GM21576 (cell line): ENCODE results near the gene PRDM16.
"Not testable (repeated sequence)": the region's sequence is repeated elsewhere in the genome, so short reads cannot be mapped to it uniquely, and the experiment has no call there.

Experiments
- ATAC-seq: cut with Tn5 transposase; IDR thresholded peaks from one replicate; pipeline ENCODE4 v1.9.1; 2021; ENCODE audit warnings: mild to moderate bottlenecking, moderate library complexity; ENCODE audit not compliant: unreplicated experiment

The PRDM16 gene

DNA sequence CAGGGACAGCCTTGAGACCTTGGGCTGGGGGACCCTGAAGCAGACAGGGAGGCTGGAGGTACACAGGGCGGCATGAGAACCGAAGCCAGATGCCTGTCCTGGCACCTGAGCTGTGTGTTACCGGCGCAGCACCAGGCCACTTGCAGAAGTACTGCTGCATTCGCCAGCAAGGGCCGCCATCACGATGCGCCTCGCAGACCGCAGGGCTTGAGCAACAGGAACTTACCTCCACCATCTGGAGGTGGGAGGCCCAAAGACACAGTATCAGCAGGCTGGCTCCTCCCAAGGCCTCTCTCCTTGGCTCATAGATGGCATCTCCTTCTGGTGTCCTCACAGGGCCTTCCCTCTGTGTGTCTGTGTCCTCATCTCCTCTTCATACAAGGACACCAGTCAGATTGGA lies 90.1 kb downstream of the PRDM16 start:
- no peak for ATAC-seq

DNA sequence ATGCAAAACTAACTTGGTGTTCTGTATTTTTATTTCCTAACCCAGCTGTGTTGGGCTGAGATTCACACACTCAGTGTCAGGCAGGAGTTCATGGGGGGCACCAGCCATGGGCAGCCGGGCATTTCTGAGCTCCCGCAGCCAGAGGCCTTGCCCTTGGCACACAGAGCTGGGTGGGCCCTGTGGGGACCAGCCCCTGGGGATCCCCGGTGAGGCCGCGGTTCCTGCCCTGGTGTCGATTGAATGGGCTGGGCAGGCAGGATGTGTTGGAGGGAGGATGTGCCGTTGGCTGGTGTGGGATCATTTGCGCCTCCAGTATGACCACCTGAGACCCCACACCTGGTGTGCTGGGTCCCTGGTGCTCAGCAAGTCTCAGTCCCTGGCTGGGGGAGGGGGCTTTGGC lies 91.0 kb downstream of the PRDM16 start:
- ATAC-seq = no peak

DNA sequence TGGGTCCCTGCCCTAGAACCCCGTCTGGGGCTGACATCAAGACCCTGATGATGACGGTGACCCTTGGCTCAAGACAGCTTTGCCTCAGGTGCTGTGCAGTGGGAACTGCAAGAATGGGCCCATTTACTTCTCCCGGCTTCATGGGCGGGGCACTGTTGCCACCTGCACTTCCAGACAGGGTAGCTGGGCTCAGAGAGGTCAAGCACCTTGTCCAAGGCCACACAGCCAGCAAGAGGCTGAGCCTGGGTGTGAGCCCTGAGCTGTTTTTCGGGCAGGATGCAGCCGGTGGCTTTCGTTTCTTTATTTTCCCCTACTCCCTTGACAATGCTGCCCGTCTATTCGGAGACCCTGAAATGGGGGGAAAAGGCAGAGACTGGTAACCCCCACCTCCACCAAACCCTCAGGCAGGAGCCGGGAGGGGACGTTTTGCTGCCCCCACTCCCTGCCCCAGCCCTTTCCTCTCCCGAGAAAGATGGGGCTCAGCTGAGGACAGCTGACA lies 91.7 kb downstream of the PRDM16 start:
- ATAC-seq = no peak

DNA sequence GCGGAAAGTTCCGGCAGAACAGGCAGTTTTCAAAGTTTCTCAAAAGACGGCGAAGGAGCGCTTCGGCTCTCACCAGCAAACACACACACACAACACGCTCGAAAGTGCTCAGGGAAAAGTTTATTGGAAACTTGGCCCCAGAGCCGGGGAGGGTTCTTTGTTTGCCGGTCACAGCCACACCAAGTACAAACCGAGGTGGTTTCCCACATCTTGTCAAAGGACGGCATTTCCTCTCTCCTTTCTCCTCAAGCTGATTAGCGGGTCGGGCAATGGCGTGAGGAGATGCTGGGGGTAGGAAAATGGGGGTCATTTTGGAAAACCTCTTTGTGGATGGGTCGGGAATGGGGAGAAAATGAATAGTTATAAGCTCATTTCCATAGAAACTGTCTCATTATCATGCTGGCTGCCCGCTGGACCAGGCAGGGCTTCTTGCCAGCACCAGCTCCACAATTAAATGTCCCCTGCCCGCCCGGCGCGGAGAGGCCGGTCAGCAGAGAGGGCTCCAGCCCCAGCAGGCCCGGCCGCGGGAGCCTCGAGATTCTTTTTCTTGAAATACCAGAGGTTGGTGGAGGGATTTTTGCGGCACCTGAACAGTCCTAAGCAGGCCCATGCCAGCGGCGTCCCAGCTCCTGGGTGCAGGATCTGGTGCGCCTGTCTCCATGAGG lies 92.3 kb downstream of the PRDM16 start:
- no peak for ATAC-seq

DNA sequence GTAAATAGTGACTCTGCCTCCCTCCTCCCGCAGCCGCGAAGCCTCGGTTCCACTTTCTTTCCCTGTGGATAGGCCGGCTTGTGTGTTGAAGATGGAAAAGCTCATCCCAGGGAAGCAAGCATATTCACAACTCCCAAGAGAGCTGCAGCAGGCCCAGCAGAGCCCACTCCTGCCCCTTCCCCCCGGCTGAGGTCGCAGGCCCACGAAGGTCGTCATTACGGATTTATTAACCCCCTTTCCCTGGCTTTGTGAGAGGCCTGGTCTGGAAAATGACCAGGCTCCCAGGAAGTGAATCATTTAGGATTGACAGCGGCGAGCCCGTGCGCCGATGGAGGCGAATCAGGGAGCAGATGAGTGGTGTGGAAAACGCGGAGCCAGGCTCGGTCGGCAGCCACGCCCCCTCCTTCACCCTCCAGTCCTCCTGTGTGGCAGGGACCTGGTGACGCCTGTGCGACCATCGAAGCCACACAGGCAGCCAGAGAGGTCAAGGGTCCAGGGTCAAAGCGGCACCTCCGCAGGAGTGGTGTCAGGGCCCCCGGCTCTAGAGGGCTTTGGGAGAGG lies 93.4 kb downstream of the PRDM16 start:
- no peak for ATAC-seq

DNA sequence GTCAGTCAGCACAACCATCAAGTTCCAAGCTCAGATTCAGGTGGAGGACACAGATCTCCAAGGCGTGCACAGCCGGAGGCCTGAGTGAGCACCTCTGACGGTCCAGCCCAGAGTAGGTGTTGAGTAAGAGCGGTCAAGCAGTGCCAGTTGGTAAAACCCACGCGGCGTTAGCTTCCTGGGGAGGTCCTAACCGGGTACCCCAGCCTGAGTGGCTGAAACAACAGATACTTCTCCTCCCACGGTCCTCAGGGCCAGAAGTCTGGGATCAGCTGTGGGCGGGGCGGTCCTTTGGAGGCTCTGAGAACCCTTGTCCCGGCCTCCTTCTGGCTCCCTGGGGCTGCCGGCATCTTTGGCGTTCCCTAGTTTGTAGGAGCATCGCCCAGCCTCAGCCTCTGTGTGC lies 94.4 kb downstream of the PRDM16 start:
- no peak for ATAC-seq

DNA sequence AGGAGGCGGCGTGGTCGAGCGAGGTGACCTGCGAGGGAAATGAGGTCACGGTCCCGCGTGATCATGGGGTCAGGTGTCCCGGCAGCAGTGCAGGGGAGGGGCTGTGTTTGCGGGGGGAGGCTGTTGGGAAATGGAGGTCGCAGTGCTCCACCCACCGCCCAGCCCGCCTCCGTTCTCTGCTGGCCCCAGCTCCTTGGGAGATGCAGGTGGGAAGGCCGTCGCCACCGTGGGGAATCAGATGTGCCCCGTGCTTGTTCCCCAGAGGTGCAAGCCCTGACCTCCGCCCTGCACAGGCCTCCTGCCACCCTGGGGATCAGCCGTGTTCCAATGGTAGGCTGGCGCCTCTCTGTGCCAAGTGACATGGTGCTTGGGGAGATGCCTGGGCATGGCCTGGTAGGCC lies 95.7 kb downstream of the PRDM16 start:
- ATAC-seq = no peak

DNA sequence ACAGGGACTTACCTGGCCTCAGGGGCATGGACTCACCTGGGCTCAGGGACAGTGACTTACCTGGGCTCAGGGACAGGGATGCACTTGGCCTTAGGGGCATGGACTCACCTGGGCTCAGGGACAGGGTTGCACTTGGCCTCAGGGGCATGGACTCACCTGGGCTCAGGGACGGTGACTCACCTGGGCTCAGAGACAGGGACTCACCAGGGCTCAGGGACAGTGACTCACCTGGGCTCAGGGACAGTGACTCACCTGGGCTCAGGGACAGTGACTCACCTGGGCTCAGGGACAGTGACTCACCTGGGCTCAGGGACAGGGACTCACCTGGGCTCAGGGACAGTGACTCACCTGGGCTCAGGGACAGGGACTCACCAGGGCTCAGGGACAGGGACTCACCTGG lies 96.2 kb downstream of the PRDM16 start:
- ATAC-seq = not testable (repeated sequence)

DNA sequence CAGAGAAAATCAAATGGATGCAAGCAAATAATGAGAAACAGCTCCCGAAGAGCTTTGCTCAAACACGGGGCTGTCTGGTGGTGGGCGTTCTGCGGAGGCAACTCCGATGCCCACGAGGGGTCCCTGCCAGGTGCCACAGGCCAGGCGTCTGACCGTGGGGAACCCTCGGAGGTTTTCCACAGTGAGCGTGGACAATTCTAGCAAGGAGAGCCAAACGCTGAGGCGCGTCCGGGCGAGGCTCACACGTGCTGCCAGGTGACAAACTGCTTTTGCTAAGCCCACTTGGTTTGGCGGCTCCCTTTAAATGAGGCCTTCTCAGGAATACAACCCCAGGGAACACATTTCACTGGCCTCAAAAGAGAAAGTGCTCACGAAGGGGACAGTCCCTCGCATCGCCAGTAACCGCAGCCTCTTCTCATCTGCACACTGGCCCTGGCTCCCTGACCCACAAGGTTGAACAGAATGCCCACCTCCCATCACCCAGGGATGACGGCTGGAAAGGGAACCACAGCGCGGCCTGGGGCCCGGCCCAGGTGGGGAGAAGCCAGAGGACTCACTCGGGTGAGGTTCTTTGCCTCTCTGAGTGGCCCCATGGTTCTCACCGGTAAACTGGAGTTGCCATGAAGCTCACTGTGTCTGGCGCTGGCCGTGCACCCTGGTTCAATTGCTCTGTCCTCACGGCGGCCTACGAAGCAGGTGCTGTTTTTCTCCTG lies 97.4 kb downstream of the PRDM16 start:
- ATAC-seq = no peak

DNA sequence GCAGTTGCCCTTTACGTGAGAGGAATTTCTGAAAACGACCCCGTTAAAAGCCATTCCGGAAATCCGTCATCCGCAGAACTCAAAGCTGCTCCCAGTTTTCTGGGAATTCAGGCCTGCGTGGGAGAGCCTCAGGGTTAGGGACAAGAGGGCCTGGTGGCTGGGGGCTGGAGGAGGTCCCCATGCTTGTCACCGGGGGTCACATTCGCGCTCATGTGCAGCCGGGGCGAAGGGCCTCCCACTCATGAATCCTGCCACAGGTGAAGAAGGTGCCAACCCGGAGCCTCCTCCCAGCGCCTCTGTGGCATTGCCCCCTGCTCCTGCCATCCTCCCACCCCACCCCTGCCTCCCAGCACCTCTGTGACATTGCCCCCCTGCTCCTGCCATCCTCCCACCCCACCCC lies 98.3 kb downstream of the PRDM16 start:
- ATAC-seq = no peak

DNA sequence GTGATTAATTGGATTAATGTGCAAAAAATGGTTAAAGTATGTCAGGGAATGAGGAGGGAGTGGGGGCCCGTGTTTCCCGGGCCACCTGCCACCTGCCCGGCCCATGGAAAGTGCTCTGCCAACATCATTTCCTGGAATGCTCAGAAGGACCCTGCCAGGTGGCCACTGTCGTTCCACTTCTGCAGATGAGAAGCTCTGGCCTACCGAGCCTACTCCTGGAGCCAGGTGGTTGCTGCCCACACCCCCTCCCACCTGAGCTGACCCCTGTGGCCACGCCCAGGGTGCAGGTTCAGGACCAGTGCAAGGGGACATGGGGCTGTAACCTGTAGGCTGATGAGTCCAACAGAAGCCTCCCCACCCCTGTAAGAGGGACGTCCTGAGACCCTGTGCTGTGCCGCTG lies 99.7 kb downstream of the PRDM16 start:
- no peak for ATAC-seq

DNA sequence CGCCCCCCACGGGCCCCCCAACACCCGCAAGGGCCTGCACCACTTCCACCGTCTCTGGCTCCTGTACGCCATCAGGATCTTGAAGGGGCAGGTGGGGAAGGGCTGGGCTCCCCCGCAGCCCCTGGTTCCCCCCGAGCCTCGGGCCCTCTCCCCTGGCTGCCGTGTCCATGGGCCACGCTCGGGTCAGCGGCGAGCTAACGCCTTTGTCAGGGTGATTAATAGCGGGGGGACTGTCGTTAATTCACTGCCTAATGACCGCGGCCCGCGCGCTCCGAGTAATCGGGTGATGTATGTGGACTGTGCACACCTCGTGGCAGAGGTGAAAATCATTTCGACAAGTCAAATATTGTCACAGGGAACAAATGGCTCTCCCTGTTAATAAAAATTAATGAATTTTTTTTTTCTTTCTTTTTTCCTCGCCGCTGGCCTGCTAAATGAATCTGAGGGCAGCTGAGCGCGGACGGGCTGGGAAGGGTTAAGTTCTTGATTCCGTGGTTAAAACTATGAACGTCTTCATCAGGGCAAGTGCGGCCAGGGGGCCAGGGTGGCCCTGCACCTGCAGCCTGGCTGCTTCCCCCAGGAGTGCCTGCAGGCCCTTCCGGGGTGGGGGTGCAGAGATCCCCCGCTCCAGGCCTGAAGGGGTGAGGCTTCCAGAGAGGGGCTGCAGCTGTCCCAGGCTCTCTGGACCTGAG lies 100.8 kb downstream of the PRDM16 start:
- no peak for ATAC-seq

DNA sequence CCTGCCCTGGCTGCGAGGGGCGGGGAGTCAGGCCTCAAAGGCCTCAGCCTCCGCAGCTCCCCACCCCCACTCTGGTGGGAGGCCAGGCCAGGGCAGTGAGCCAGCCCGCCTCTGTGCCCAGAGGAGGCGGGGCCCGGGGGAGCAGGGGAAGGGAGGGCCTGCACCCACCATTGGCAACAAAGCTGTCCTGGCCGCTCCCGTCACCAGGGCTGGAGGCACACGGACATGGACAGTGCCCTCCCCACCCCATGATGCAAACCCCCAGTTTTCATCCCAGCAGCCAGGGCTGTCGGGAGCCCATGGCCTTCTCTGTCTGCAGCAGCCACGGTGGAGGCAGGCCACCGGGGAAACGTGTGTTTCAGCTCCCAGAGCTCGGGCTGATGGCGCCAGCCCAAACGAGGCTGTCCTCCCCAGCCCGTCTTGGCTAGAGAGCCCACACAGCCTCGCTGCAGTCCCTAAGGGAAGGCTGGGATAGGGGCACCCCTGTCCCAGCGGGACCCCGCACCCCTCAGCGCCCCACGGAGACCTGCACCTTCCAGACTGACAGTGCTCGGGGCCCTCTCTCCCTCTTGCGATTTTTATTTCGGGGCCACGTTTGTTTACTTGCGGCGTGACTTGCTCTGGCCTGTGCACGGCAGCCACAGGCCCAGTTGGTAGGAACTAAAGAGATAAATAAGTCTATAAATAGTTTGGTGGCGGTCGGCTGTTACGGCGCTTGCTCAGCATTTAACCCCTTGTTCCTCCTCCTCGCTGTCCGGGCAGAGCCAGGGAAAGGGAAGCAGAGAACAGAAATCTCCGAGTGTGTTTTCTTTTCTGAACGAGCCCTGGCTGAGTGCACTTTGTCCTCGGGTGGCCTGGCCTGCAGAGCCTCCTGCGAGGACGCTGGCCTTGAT lies 101.8 kb downstream of the PRDM16 start:
- no peak for ATAC-seq

DNA sequence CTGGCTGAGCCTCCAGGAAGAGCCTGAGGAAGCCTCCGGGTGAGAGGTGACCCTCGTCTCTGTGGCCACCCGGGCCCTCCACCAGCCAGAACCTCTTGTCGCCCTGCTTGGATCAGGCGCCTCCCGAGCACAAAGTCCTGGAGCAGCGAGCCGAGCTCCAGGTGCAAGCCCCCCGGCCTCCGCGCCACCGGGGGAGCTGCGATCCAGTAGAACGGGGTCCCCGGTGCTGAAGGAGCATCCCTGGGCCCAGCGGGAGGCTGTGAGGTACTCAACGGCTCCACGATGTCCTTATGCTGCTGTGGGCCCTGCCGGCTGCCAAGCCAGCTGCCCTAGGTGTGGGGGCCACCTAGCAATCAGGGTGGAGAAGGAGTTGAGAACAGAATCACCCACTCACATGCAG lies 102.8 kb downstream of the PRDM16 start:
- ATAC-seq = no peak

DNA sequence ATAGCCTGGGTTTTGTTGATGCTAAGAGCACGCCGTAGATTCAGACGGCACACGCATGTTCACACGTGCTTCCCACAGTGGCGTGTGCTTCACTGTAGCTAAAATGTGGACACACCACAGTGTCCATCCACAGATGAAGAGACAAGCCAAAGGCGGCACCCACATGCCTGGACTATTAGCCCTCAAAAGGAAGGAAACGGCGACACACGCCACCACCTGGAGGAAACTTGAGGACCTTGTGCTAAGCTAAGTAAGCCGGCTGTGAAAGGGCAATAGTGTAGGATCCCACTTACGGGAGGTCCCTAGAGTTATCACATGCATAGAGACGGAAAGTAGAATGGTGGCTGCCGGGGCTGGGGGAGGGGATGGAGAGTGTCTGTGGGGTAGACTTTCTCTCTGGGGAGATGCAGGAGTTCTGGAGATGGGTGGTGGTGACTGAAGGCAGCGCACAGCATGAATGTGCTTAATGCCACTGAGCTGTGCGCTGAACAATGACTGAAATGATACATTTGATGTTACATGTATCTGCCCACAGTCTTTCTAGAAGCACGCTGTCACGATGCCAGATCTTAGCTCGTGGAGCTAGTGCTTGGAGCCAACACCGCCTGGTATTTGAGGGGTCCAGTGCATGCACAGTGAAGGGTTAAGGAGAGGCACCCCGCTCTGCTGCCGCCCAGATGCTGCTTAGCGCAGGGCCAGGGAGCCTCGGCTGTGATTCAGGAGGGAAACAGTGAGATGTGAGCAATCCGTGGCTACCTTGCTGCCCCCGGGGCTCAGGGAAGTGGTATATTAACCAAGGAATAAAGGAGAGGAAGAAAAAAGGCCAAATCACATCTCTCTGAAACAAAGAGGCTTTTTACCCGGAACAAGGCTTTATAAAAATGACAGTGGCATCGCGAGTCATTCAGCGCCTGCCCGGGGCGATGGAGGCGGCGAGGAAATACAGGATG lies 103.7 kb downstream of the PRDM16 start:
- ATAC-seq = no peak

DNA sequence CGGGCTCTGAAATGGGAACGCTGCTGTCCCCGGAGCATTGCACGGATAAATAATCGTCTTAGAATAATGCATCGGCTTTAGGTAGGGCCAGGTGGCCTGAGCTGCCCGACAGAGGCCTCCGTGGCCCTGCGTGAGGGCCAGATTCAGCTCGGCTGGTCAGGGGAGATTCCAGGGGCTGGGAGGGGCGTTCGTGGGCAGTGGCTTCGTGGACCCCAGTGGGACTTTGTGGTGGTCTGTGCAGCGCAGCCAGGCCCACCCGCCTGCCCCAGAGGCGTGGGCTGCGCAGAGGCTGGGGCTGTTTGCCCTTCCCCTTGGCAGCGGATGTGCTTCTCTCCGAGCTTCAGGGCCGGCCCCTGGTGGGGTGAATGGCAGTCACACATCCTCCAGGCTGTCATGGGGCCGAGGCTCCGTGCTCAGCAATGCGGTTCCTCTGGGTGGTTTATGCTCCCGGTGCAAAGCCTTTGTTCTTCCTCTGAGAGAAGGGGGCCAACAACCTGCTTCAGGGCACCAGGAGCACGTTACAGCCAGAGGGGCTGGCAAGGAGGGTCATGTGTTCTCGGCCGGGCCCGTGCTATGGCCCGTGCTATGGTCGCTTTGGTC lies 104.5 kb downstream of the PRDM16 start:
- no peak for ATAC-seq

DNA sequence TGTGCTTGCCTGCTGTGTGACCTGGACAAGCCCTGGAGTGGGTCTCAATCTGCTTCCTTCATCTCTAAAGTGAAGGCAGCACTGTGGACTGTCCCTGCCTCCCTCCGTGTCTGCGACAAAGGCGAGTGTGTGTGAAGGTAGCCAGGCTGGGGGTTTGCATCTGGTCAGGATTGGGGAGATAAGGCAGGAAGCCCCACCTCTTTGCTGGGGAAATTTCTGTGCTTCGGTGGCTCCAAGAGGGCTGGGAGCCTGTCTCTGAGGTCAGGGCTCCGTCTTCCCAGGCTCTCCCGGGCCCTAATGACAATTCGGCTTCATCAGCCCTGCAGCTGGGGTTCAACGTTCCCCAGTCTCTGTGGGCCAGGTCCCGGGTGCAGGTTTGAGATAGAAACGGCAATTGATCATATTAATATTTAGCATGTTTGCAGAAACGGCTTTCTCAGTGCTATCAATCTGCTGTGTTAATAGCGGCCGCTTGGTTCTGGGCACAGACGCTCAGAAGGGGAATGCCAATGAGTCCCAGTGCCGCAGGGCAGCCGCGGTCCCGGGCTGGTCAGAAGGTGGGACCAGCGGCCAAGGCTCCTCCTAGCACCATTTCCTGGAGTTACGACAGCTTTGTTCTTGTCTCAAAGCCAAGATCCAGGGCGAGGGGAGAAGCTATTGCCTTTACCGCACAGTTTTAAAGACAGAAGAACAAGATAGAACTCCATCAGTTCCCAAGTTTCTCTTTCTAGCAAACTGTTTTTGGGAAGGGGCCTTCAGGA lies 105.7 kb downstream of the PRDM16 start:
- ATAC-seq = no peak

DNA sequence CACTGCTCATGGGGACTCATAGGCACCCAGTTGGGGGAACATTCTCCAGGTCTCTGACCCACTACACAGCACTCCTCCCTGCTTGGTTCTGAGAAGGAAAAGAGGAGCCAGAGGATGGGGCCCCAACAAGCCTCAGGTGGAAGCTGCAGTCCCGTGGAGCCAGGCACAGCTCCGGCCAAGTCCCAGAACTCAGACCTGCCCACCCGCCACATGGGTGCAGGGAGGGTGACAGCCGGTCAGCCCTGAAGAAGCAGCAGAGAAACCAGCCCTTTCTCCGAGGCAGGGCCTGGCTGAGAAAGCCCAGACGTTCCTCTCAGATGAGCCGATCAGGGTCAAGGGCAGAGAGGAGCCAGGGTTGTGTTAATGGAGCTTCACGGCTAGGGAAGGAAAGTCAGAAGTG lies 106.5 kb downstream of the PRDM16 start:
- no peak for ATAC-seq
